NCI-H82 treated with DMSO at 0.1 percent for 48 hours (cell line): ENCODE results near the gene CYS1.

Experiments used
- DNase-seq: peaks from one replicate; lab custom pipeline; 2025; ENCODE audit not compliant: unreplicated experiment; lab: John Stamatoyannopoulos, UW

Gene CYS1

GRCh38 chr2:10072656-10073480, 7.3 kb downstream of the CYS1 start:
- peak; percentile 91 for DNase-seq

- DNase-seq: no peak
Observed at GRCh38 chr2:10071595-10071994, 8.6 kb downstream of the CYS1 start.

- no peak for DNase-seq
Observed at GRCh38 chr2:10071176-10071575, 9.0 kb downstream of the CYS1 start.

- no peak for DNase-seq
Observed at GRCh38 chr2:10067881-10068280, 12.3 kb downstream of the CYS1 start.

GRCh38 chr2:10067330-10067729, 12.9 kb downstream of the CYS1 start:
- no peak for DNase-seq

GRCh38 chr2:10065773-10066055, 14.5 kb downstream of the CYS1 start:
- no peak for DNase-seq

- no peak for DNase-seq
Observed at GRCh38 chr2:10064932-10065772, 15.1 kb downstream of the CYS1 start.

GRCh38 chr2:10063566-10063965, 16.6 kb downstream of the CYS1 start:
- DNase-seq: no peak

GRCh38 chr2:10062931-10063365, 17.3 kb downstream of the CYS1 start:
- no peak for DNase-seq

- no peak for DNase-seq
Observed at GRCh38 chr2:10061221-10061925, 18.8 kb downstream of the CYS1 start.

- DNase-seq: no peak
Observed at GRCh38 chr2:10059552-10060335, 20.5 kb downstream of the CYS1 start.

GRCh38 chr2:10059016-10059351, 21.2 kb downstream of the CYS1 start:
- no peak for DNase-seq

GRCh38 chr2:10058251-10059015, 21.8 kb downstream of the CYS1 start:
- DNase-seq: no peak

GRCh38 chr2:10057231-10058107, 22.7 kb downstream of the CYS1 start:
- peak; percentile 17 for DNase-seq

- no peak for DNase-seq
Observed at GRCh38 chr2:10056439-10056838, 23.8 kb downstream of the CYS1 start.

- DNase-seq: no peak
Observed at GRCh38 chr2:10054976-10055375, 25.2 kb downstream of the CYS1 start.

- no peak for DNase-seq
Observed at GRCh38 chr2:10054424-10054823, 25.8 kb downstream of the CYS1 start.

- DNase-seq: no peak
Observed at GRCh38 chr2:10053351-10053750, 26.9 kb downstream of the CYS1 start.

- no peak for DNase-seq
Observed at GRCh38 chr2:10052216-10052615, 28.0 kb downstream of the CYS1 start.
